ENCODE measurements around the gene PELI2. TPM values are rescaled to one million over a fixed set of nuclear protein-coding genes. Genes with fewer than 3 reads are reported as not detected.

Gene PELI2
- polyA plus RNA-seq, 1 donor (not counting 4 experiments of a cell fraction or from before 2014, with no cell fraction given) = not detected

DNA sequence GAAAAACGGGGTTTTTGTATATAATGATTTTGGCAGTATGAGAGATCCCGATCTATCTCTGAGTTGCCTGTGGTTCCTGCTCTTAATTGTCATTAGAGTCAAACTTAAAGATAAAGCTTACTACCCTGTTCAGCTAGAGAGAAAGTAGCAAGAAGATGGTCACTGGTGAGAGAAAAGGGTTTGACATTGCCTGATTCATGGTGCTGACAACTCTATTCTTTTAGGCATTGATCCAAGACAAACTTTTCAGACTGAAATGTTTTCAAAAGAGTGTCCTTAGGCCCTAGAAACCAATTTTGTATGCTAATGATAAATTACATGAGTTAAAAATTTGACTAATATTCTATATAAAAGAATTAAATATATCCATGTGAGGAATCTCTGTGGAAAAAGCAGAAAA, 35.1 kb downstream of the PELI2 start:
- Histone ChIP-seq H3K9ac (ENCODE audit: control insufficient read depth, extremely low read depth, insufficient read depth, low read length) (no peak overlapping the region), H3K27me3 (ENCODE audit: control insufficient read depth, extremely low read depth, insufficient read depth, low read length) (no peaks in the 10 kb centered on the region), H3K9me3 (ENCODE audit: control insufficient read depth, low read depth, low read length) (no peaks in the 10 kb centered on the region), H3K4me2 (ENCODE audit: control insufficient read depth, extremely low read depth, insufficient read depth, low read depth, low read length) (no peak overlapping the region), H3K9me1 (ENCODE audit: control insufficient read depth, extremely low read depth, insufficient read depth, low read length) (no peaks in the 10 kb centered on the region), H3K79me2 (ENCODE audit: control insufficient read depth, insufficient read depth, low read length) (no peaks in the 10 kb centered on the region), H3K4me1 (ENCODE audit: control insufficient read depth, extremely low read depth, insufficient read depth, low read length) (no peaks in the 10 kb centered on the region), H3K36me3 (ENCODE audit: control insufficient read depth in 2 of 2, extremely low read depth in 1 of 2, insufficient read depth in 2 of 2, low read length in 2 of 2) (no peaks in the 10 kb centered on the region), H2AFZ (ENCODE audit: control insufficient read depth, low read length) (no peak overlapping the region), H4K20me1 (ENCODE audit: control insufficient read depth, extremely low read depth, insufficient read depth, low read length) (no peaks in the 10 kb centered on the region), H3K27ac (ENCODE audit: control insufficient read depth, insufficient read depth, low read length) (no peak overlapping the region), H3K4me3 (ENCODE audit: control insufficient read depth in 2 of 3, extremely low read depth in 1 of 3, insufficient read depth in 2 of 3, low read depth in 1 of 3, low read length in 3 of 3) (no peak overlapping the region)
- no peak for DNase-seq (ENCODE audit: low read depth, low spot score)
- TF ChIP-seq EZH2 (IDR thresholded peaks at IDR 0.05; ENCODE audit: low read length) = no peak
- TF ChIP-seq, protein P1, sequence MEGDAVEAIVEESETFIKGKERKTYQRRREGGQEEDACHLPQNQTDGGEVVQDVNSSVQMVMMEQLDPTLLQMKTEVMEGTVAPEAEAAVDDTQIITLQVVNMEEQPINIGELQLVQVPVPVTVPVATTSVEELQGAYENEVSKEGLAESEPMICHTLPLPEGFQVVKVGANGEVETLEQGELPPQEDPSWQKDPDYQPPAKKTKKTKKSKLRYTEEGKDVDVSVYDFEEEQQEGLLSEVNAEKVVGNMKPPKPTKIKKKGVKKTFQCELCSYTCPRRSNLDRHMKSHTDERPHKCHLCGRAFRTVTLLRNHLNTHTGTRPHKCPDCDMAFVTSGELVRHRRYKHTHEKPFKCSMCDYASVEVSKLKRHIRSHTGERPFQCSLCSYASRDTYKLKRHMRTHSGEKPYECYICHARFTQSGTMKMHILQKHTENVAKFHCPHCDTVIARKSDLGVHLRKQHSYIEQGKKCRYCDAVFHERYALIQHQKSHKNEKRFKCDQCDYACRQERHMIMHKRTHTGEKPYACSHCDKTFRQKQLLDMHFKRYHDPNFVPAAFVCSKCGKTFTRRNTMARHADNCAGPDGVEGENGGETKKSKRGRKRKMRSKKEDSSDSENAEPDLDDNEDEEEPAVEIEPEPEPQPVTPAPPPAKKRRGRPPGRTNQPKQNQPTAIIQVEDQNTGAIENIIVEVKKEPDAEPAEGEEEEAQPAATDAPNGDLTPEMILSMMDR (optimal IDR thresholded peaks at IDR 0.05 in 1 of 3, IDR thresholded peaks at IDR 0.05 in 1 of 3, conservative IDR thresholded peaks at IDR 0.05 in 1 of 3; ENCODE audit: extremely low read depth in 1 of 3, insufficient read depth in 2 of 3, low read length in 3 of 3) = no peak
- dilution Hi-C loops (cut with MboI; ENCODE audit: extremely low pct_ligation_motif_present, low sequenced_read_pairs) = no loop called here
- no peak for FAIRE-seq

DNA sequence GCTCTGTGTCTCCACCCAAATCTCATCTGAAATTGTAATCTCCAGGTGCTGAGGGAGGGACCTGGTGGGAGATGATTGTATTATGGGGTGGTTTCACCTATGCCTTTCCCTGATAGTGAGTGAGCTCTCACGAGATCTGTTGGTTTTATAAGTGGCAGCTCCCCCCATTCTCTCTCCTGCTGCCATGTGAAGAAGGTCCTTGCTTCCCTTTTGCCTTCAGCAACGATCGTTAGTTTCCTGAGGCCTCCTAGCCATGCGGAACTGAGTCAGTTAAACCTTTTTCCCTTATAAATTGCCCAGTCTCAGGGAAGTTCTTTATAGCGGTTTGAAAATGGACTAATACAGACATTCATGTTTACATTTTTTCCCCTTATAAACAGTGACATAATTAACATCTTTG, 36.1 kb downstream of the PELI2 start:
- no peaks in the 10 kb centered on the region for H3K36me3 ChIP-seq (ENCODE audit: control insufficient read depth in 2 of 2, extremely low read depth in 1 of 2, insufficient read depth in 2 of 2, low read length in 2 of 2)
- no peaks in the 10 kb centered on the region for H3K9me3 ChIP-seq (ENCODE audit: control insufficient read depth, low read depth, low read length)
- no peak overlapping the region for H3K9ac ChIP-seq (ENCODE audit: control insufficient read depth, extremely low read depth, insufficient read depth, low read length)
- dilution Hi-C loops (cut with MboI; ENCODE audit: extremely low pct_ligation_motif_present, low sequenced_read_pairs) = no loop called here
- no peak overlapping the region for H3K4me2 ChIP-seq (ENCODE audit: control insufficient read depth, extremely low read depth, insufficient read depth, low read depth, low read length)
- TF ChIP-seq, protein P1 (optimal IDR thresholded peaks at IDR 0.05 in 1 of 3, IDR thresholded peaks at IDR 0.05 in 1 of 3, conservative IDR thresholded peaks at IDR 0.05 in 1 of 3; ENCODE audit: extremely low read depth in 1 of 3, insufficient read depth in 2 of 3, low read length in 3 of 3) = no peak
- no peak for TF ChIP-seq EZH2 (IDR thresholded peaks at IDR 0.05; ENCODE audit: low read length)
- FAIRE-seq = no peak
- H3K4me3 ChIP-seq (ENCODE audit: control insufficient read depth in 2 of 3, extremely low read depth in 1 of 3, insufficient read depth in 2 of 3, low read depth in 1 of 3, low read length in 3 of 3) = no peak overlapping the region
- H3K27ac ChIP-seq (ENCODE audit: control insufficient read depth, insufficient read depth, low read length) = no peak overlapping the region
- no peak overlapping the region for H2AFZ ChIP-seq (ENCODE audit: control insufficient read depth, low read length)
- no peaks in the 10 kb centered on the region for H3K27me3 ChIP-seq (ENCODE audit: control insufficient read depth, extremely low read depth, insufficient read depth, low read length)
- no peaks in the 10 kb centered on the region for H4K20me1 ChIP-seq (ENCODE audit: control insufficient read depth, extremely low read depth, insufficient read depth, low read length)
- H3K4me1 ChIP-seq (ENCODE audit: control insufficient read depth, extremely low read depth, insufficient read depth, low read length) = no peaks in the 10 kb centered on the region
- no peaks in the 10 kb centered on the region for H3K9me1 ChIP-seq (ENCODE audit: control insufficient read depth, extremely low read depth, insufficient read depth, low read length)
- H3K79me2 ChIP-seq (ENCODE audit: control insufficient read depth, insufficient read depth, low read length) = no peaks in the 10 kb centered on the region
- no peak for DNase-seq (ENCODE audit: low read depth, low spot score)

Data from keratinocyte (primary cell).